Body of pancreas (tissue), 4 donors: Measurements from ENCODE around the gene RASGRF1. TPM values are rescaled to one million over a fixed set of nuclear protein-coding genes. Genes with fewer than 3 reads are reported as not detected.

Source experiments
- ATAC-seq: fragments of 150-250 bp; one replicate; pipeline ENCODE4 v1.9.1; 2016
- DNase-seq, 4 donors: peaks; one replicate each; pipeline ENCODE4 v3.0.0-alpha.2; 2019
- H3K27ac ChIP-seq, 4 donors: fragments of 200-600 bp; sonication (generic); 1 replicate in 3 of 4; 2 replicates in 1 of 4; pipeline versions ENCODE4 v1.5.1 to v1.6.1; 2016 to 2019; ENCODE audit warnings: mild to moderate bottlenecking in 1 of 4, mixed read lengths in 1 of 4, moderate library complexity in 1 of 4
- H3K27me3 ChIP-seq, 2 donors: fragments of 200-600 bp; sonication (generic); one replicate each; pipeline ENCODE4 v1.6.0; 2016; ENCODE audit warnings: mild to moderate bottlenecking in 1 of 2
- H3K36me3 ChIP-seq, 2 donors: fragments of 200-600 bp; sonication (generic); replicated peaks in 1 of 2; 2 replicates each; pipeline ENCODE4 v1.5.1; 2016; ENCODE audit warnings: low read depth in 2 of 2; ENCODE audit not compliant: insufficient read depth in 1 of 2
- H3K4me1 ChIP-seq: fragments of 200-600 bp; sonication (generic); one replicate; pipeline ENCODE4 v1.6.0; 2016
- H3K4me3 ChIP-seq, 2 donors: fragments of 200-600 bp; sonication (generic); 1 replicate in 1 of 2; 2 replicates in 1 of 2; pipeline ENCODE4 v1.5.1; 2016 to 2019
- H3K9me3 ChIP-seq, 3 donors: fragments of 200-600 bp; sonication (generic); 1 replicate in 2 of 3; 2 replicates in 1 of 3; pipeline ENCODE4 v1.5.1; 2016
- POLR2A ChIP-seq, 3 donors: fragments of 450-650 bp; IDR thresholded peaks; one replicate each; pipeline ENCODE4 v1.6.1; 2016; ENCODE audit warnings: antibody characterized with exemption in 3 of 3, mild to moderate bottlenecking in 2 of 3
- WGBS, 2 donors: methylation state at CpG; one replicate each; pipeline ENCODE4 v1.1.5; 2017; 5-methylcytosine and 5-hydroxymethylcytosine counted together
- intact Hi-C: fragments of 100-400 bp; cut with DNase I; formaldehyde crosslinking; loops from one replicate; pipeline ENCODE4 v1.15.1; 2023
- total RNA-seq, 2 donors: library from RNA; depleted of rRNA; stranded (reverse); fragments of >200 nt; gene quantifications; one replicate each; pipeline ENCODE4 v1.1.0, GENCODE V29; 2016
- TF ChIP-seq, protein P1 (sequence below), 7 experiments: fragments of 450-650 bp in 4 of 7; fragments of 200-600 bp in 3 of 7; sonication (generic) in 3 of 7; IDR thresholded peaks; one replicate each; pipeline ENCODE4 v1.5.1; 2016 to 2019; ENCODE audit warnings: antibody characterized with exemption in 7 of 7

Gene RASGRF1
- total RNA-seq, 2 donors from 2014 or later, result 1.0 to 3.6 TPM

DNA sequence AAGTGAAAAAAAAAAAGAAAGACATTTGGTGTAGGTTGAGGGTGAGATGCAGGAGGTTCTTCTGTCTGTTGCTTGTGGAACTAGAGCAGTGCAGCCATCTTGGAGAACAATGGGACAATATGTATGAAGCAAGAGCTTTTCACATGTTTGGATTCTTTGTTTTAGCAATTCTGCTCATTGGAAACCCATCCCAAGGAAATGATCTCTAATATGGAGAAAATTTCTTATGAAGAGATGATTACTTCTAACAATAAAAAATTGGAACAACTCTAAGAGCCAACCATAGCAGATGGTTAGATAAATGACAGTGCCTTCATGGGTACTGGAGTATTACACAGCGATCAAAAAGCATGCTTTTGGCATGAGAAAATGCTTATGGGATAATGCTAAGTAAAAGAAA is 56.3 kb downstream of the RASGRF1 start:
- WGBS, 2 donors, result 94 to 100% methylated on average over 1 of the region's 1 CpG

GRCh38 chr15:79032656-79033055 is 57.9 kb downstream of the RASGRF1 start:
- Histone ChIP-seq H3K9me3 (no peaks in the 10 kb centered on the region), H3K36me3 (no peaks in the 10 kb centered on the region), H3K4me1 (no peaks in the 10 kb centered on the region), H3K27me3 (no peaks in the 10 kb centered on the region), H3K27ac (no peak overlapping the region), H3K4me3 (no peak overlapping the region)
- TF ChIP-seq, protein P1, sequence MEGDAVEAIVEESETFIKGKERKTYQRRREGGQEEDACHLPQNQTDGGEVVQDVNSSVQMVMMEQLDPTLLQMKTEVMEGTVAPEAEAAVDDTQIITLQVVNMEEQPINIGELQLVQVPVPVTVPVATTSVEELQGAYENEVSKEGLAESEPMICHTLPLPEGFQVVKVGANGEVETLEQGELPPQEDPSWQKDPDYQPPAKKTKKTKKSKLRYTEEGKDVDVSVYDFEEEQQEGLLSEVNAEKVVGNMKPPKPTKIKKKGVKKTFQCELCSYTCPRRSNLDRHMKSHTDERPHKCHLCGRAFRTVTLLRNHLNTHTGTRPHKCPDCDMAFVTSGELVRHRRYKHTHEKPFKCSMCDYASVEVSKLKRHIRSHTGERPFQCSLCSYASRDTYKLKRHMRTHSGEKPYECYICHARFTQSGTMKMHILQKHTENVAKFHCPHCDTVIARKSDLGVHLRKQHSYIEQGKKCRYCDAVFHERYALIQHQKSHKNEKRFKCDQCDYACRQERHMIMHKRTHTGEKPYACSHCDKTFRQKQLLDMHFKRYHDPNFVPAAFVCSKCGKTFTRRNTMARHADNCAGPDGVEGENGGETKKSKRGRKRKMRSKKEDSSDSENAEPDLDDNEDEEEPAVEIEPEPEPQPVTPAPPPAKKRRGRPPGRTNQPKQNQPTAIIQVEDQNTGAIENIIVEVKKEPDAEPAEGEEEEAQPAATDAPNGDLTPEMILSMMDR (IDR thresholded peaks at IDR 0.05), result no peak
- no peak for TF ChIP-seq POLR2A (IDR thresholded peaks at IDR 0.05)
- intact Hi-C loops, result no loop called here
- DNase-seq (peak in 2 of 4 donors; percentile 15 to 38), ATAC-seq (no peak)
- 50 to 100% methylated on average over 1 to 6 of the region's 6 CpGs for WGBS, 2 donors

More for the DNA sequence above, 56.3 kb downstream of the RASGRF1 start:
- no peaks in the 10 kb centered on the region for H3K4me1 ChIP-seq
- H3K9me3 ChIP-seq, result no peaks in the 10 kb centered on the region
- TF ChIP-seq, protein P1 (IDR thresholded peaks at IDR 0.05), result no peak
- TF ChIP-seq POLR2A (IDR thresholded peaks at IDR 0.05), result no peak
- no peak overlapping the region for H3K27ac ChIP-seq
- no peaks in the 10 kb centered on the region for H3K36me3 ChIP-seq
- no peaks in the 10 kb centered on the region for H3K27me3 ChIP-seq
- DNase-seq, result no peak
- intact Hi-C loops, result no loop called here
- ATAC-seq, result no peak
- no peak overlapping the region for H3K4me3 ChIP-seq

- Histone ChIP-seq H3K4me3 (no peak overlapping the region), H3K4me1 (no peaks in the 10 kb centered on the region), H3K36me3 (no peaks in the 10 kb centered on the region), H3K27me3 (no peaks in the 10 kb centered on the region), H3K27ac (no peak overlapping the region), H3K9me3 (no peaks in the 10 kb centered on the region)
- 80 to 88% methylated on average over 9 to 12 of the region's 12 CpGs for WGBS, 2 donors
- intact Hi-C loops, result no loop called here
- TF ChIP-seq, protein P1 (IDR thresholded peaks at IDR 0.05), result no peak
- DNase-seq (no peak), ATAC-seq (no peak)
Measured at GRCh38 chr15:79031821-79032220, 58.8 kb downstream of the RASGRF1 start.

DNA sequence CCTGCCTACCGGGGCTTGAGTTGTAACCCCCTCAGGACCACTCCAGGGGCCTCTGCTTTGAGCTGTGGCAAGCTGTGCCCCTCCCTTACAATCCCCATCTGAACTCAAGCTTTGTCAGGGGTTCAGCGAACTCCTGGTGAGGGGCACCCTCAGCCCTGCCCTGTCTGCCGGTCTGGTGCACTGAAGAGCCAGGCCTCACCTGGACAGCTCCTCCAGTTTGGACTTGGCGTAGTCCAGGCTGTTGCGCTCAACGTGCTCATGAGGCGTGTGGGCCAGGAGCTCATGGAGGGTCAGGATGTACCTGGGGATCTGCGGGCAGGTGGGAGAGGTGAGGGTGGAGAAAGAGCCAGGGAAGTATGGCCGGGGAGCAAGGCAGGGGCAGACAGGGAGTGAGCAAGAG is 59.4 kb downstream of the RASGRF1 start:
- intact Hi-C loops, result no loop called here
- H3K27me3 ChIP-seq, result no peaks in the 10 kb centered on the region
- ATAC-seq, result no peak
- TF ChIP-seq POLR2A (IDR thresholded peaks at IDR 0.05), result no peak
- TF ChIP-seq, protein P1 (IDR thresholded peaks at IDR 0.05), result no peak
- no peak for DNase-seq
- no peaks in the 10 kb centered on the region for H3K4me1 ChIP-seq
- H3K4me3 ChIP-seq, result no peak overlapping the region
- H3K36me3 ChIP-seq, result no peaks in the 10 kb centered on the region
- H3K27ac ChIP-seq, result no peak overlapping the region
- H3K9me3 ChIP-seq, result no peaks in the 10 kb centered on the region
- WGBS, 2 donors, result 81 to 85% methylated on average over 9 of the region's 9 CpGs

DNA sequence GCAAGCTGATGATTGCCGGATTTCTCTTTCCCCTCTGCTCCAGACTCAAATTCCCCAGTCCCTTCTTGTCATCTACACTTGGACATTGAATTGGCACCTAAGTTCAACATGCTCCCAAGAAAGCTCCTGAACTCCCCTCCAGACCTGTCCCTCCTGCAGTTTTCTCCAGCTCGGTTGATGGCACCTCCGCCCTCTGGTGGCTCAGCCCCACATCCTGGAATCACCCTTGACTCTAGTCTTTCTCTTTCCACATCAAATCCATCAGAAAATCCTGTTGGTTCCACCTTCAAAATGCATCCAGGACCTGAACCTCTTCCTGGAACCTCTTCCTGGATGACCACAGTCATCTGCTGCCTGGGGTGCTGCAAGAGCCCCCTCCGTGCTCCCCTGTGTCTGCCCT is 60.1 kb downstream of the RASGRF1 start:
- intact Hi-C loops, result no loop called here
- DNase-seq, result no peak
- TF ChIP-seq POLR2A (IDR thresholded peaks at IDR 0.05), result no peak
- TF ChIP-seq, protein P1 (IDR thresholded peaks at IDR 0.05), result no peak
- WGBS, 2 donors, result 74 to 89% methylated on average over 4 of the region's 4 CpGs
- no peak overlapping the region for H3K4me3 ChIP-seq
- H3K4me1 ChIP-seq, result no peaks in the 10 kb centered on the region
- no peaks in the 10 kb centered on the region for H3K9me3 ChIP-seq
- no peaks in the 10 kb centered on the region for H3K36me3 ChIP-seq
- ATAC-seq, result no peak
- no peak overlapping the region for H3K27ac ChIP-seq
- no peaks in the 10 kb centered on the region for H3K27me3 ChIP-seq
